ENCODE results near the gene B3GALT4.

GRCh38 chr6:33286946-33287914, 10.3 kb downstream of the B3GALT4 start:
- no peak for TF ChIP-seq CTCF (conservative IDR thresholded peaks at IDR 0.05 in 1 of 2, IDR thresholded peaks at IDR 0.05 in 1 of 2; ENCODE audit: extremely low read depth in 1 of 2, insufficient read depth in 1 of 2, low read depth in 1 of 2, low read length in 2 of 2)
- TF ChIP-seq EZH2 (IDR thresholded peaks at IDR 0.05; ENCODE audit: borderline replicate concordance, low read length): no peak

Measured in mammary epithelial cell (primary cell).